ENCODE results near the gene PGA3.
"Not testable (repeated sequence)": the region's sequence is repeated elsewhere in the genome, so short reads cannot be mapped to it uniquely, and the experiment has no call there.

Gene PGA3

GRCh38 chr11:61211327-61211952 lies 8.1 kb downstream of the PGA3 start:
- not testable (repeated sequence) for DNase-seq (ENCODE audit: low read depth in 1 of 2, low spot score in 1 of 2); H3K4me3 ChIP-seq (replicated peaks; ENCODE audit: insufficient read depth, low read length); H3K27ac ChIP-seq (replicated peaks); H3K27me3 ChIP-seq (ENCODE audit: insufficient read depth, poor library complexity, severe bottlenecking)

- H3K27me3 ChIP-seq (ENCODE audit: insufficient read depth, poor library complexity, severe bottlenecking); DNase-seq (ENCODE audit: low read depth in 1 of 2, low spot score in 1 of 2): not testable (repeated sequence)
These were observed 8.9 kb downstream of the PGA3 start for GRCh38 chr11:61212202-61212601.

GRCh38 chr11:61213711-61214324 lies 10.5 kb downstream of the PGA3 start:
- not testable (repeated sequence) for DNase-seq (ENCODE audit: low read depth in 1 of 2, low spot score in 1 of 2); H3K27me3 ChIP-seq (ENCODE audit: insufficient read depth, poor library complexity, severe bottlenecking); H3K27ac ChIP-seq (replicated peaks)

More at GRCh38 chr11:61212202-61212601, 8.9 kb downstream of the PGA3 start:
- H3K27ac ChIP-seq (replicated peaks); H3K4me3 ChIP-seq (replicated peaks; ENCODE audit: insufficient read depth, low read length): not testable (repeated sequence)

GRCh38 chr11:61218306-61218705 lies 15.0 kb downstream of the PGA3 start:
- DNase-seq (ENCODE audit: low read depth in 1 of 2, low spot score in 1 of 2); H3K4me3 ChIP-seq (replicated peaks; ENCODE audit: insufficient read depth, low read length); H3K27ac ChIP-seq (replicated peaks); H3K27me3 ChIP-seq (ENCODE audit: insufficient read depth, poor library complexity, severe bottlenecking): not testable (repeated sequence)

More at GRCh38 chr11:61213711-61214324, 10.5 kb downstream of the PGA3 start:
- H3K4me3 ChIP-seq (replicated peaks; ENCODE audit: insufficient read depth, low read length), result not testable (repeated sequence)

GRCh38 chr11:61219016-61219415 lies 15.7 kb downstream of the PGA3 start:
- not testable (repeated sequence) for H3K4me3 ChIP-seq (replicated peaks; ENCODE audit: insufficient read depth, low read length); H3K27ac ChIP-seq (replicated peaks); DNase-seq (ENCODE audit: low read depth in 1 of 2, low spot score in 1 of 2); H3K27me3 ChIP-seq (ENCODE audit: insufficient read depth, poor library complexity, severe bottlenecking)

GRCh38 chr11:61222047-61222446 lies 18.7 kb downstream of the PGA3 start, which contains the start of gene PGA4:
Gene PGA4, plus strand, starts transcription at chr11:61222347. Its CDS starts 54 bp downstream, at chr11:61222401.
- DNase-seq (ENCODE audit: low read depth in 1 of 2, low spot score in 1 of 2); H3K27ac ChIP-seq (replicated peaks); H3K27me3 ChIP-seq (ENCODE audit: insufficient read depth, poor library complexity, severe bottlenecking); H3K4me3 ChIP-seq (replicated peaks; ENCODE audit: insufficient read depth, low read length): not testable (repeated sequence)

- not testable (repeated sequence) for H3K4me3 ChIP-seq (replicated peaks; ENCODE audit: insufficient read depth, low read length); DNase-seq (ENCODE audit: low read depth in 1 of 2, low spot score in 1 of 2)
These were observed 19.4 kb downstream of the PGA3 start for GRCh38 chr11:61222692-61223091.

GRCh38 chr11:61226457-61227137 lies 23.3 kb downstream of the PGA3 start:
- DNase-seq (ENCODE audit: low read depth in 1 of 2, low spot score in 1 of 2); H3K27ac ChIP-seq (replicated peaks); H3K4me3 ChIP-seq (replicated peaks; ENCODE audit: insufficient read depth, low read length); H3K27me3 ChIP-seq (ENCODE audit: insufficient read depth, poor library complexity, severe bottlenecking): not testable (repeated sequence)

More at GRCh38 chr11:61222692-61223091, 19.4 kb downstream of the PGA3 start:
- not testable (repeated sequence) for H3K27me3 ChIP-seq (ENCODE audit: insufficient read depth, poor library complexity, severe bottlenecking); H3K27ac ChIP-seq (replicated peaks)

GRCh38 chr11:61229458-61229857 lies 26.1 kb downstream of the PGA3 start:
- not testable (repeated sequence) for H3K27ac ChIP-seq (replicated peaks); H3K27me3 ChIP-seq (ENCODE audit: insufficient read depth, poor library complexity, severe bottlenecking); H3K4me3 ChIP-seq (replicated peaks; ENCODE audit: insufficient read depth, low read length); DNase-seq (ENCODE audit: low read depth in 1 of 2, low spot score in 1 of 2)

GRCh38 chr11:61231033-61231432 lies 27.7 kb downstream of the PGA3 start:
- DNase-seq (ENCODE audit: low read depth in 1 of 2, low spot score in 1 of 2); H3K4me3 ChIP-seq (replicated peaks; ENCODE audit: insufficient read depth, low read length); H3K27ac ChIP-seq (replicated peaks); H3K27me3 ChIP-seq (ENCODE audit: insufficient read depth, poor library complexity, severe bottlenecking): not testable (repeated sequence)

GRCh38 chr11:61231585-61231984 lies 28.3 kb downstream of the PGA3 start:
- DNase-seq (ENCODE audit: low read depth in 1 of 2, low spot score in 1 of 2); H3K4me3 ChIP-seq (replicated peaks; ENCODE audit: insufficient read depth, low read length); H3K27ac ChIP-seq (replicated peaks); H3K27me3 ChIP-seq (ENCODE audit: insufficient read depth, poor library complexity, severe bottlenecking): not testable (repeated sequence)

GRCh38 chr11:61232548-61233145 lies 29.3 kb downstream of the PGA3 start:
- not testable (repeated sequence) for H3K27me3 ChIP-seq (ENCODE audit: insufficient read depth, poor library complexity, severe bottlenecking); H3K27ac ChIP-seq (replicated peaks); DNase-seq (ENCODE audit: low read depth in 1 of 2, low spot score in 1 of 2); H3K4me3 ChIP-seq (replicated peaks; ENCODE audit: insufficient read depth, low read length)

- H3K27me3 ChIP-seq (ENCODE audit: insufficient read depth, poor library complexity, severe bottlenecking); H3K27ac ChIP-seq (replicated peaks); H3K4me3 ChIP-seq (replicated peaks; ENCODE audit: insufficient read depth, low read length); DNase-seq (ENCODE audit: low read depth in 1 of 2, low spot score in 1 of 2): not testable (repeated sequence)
These were observed 33.8 kb downstream of the PGA3 start for GRCh38 chr11:61237130-61237529.

- not testable (repeated sequence) for H3K27me3 ChIP-seq (ENCODE audit: insufficient read depth, poor library complexity, severe bottlenecking); H3K27ac ChIP-seq (replicated peaks); H3K4me3 ChIP-seq (replicated peaks; ENCODE audit: insufficient read depth, low read length); DNase-seq (ENCODE audit: low read depth in 1 of 2, low spot score in 1 of 2)
These were observed 37.0 kb downstream of the PGA3 start for GRCh38 chr11:61240288-61240687.

Data from HL-60 (cell line).